GM21423 (cell line): Measurements from ENCODE around the gene FMN2.

ENCODE experiments used
- ATAC-seq: cut with Tn5 transposase; IDR thresholded peaks from one replicate; pipeline ENCODE4 v1.9.1; 2021; ENCODE audit warnings: mild to moderate bottlenecking, moderate library complexity; ENCODE audit not compliant: unreplicated experiment

The FMN2 gene

DNA sequence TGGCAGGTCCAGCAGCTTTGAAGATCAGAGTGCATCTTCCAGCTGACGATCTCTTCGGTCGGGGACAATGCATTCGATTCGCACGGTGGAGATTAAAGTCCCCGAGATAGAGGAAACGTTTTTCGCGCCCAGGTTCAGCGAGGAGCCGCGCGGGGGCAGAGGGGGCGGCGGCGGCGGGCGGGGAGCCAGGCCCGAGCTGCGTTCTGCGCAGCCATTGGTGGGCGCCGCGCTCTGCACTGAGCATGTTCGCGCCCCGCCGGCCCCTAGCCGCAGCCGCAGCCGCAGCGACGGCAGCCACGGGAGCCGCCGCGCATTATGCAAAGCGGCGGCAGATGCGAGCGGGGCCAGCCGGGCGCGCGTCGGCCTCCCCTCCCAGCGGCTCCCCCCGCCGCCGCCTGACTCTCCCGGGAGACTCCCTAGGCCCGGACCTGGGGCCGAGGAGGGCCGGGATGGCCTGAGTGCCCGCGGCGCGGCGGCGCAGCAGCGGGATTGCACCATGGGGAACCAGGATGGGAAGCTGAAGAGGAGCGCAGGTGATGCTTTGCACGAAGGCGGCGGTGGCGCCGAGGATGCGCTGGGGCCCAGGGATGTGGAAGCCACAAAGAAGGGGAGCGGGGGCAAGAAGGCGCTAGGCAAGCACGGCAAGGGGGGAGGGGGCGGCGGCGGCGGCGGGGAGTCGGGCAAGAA, at the start of gene FMN2:
Gene FMN2, plus strand, starts transcription at position 270 of the 687 bp plus-strand sequence. Its CDS starts 227 bp downstream, at position 497.
- ATAC-seq, result no peak

GRCh38 chr1:240044620-240045019, 47.1 kb upstream of the FMN2 start:
- ATAC-seq, result no peak

DNA sequence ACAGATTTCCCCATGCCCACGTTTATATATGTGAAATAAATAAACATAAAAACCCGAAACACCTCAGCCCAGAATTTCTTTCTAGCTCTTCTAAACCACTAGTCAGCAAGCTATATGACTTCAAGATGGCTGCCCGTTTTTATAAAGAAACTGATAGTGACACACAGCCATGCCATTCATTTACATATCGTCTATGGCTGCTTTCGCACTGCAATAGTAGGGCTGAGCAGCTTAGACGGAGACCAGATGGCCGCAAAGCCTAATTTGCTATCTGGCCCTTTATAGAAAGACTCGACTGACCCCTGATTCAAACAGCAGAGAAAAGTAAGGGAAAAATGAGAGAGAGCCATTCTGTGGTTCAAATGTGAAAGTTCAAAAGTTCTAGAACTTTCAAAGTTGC, 45.7 kb upstream of the FMN2 start:
- no peak for ATAC-seq

- ATAC-seq, result no peak
Measured at GRCh38 chr1:240054109-240054701, 37.5 kb upstream of the FMN2 start.

DNA sequence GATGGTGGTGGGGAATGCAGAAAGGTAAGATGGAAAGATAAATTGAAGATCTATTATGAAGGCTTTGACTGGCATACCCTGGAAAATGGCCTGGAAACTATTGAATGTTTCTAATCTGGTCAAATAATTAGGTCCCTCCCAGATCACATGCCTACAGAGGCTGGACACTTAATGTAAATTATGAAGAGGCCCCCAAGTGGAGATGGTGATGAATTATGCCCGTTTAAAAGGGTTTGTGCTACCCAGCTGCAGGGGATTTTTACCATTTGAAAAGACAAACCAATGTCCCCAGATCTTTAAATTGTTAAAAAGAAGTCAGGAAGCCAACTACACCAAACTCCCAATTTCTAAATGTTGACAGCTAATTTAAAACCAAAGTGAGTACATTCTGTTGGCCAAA, 35.7 kb upstream of the FMN2 start:
- ATAC-seq, result no peak

DNA sequence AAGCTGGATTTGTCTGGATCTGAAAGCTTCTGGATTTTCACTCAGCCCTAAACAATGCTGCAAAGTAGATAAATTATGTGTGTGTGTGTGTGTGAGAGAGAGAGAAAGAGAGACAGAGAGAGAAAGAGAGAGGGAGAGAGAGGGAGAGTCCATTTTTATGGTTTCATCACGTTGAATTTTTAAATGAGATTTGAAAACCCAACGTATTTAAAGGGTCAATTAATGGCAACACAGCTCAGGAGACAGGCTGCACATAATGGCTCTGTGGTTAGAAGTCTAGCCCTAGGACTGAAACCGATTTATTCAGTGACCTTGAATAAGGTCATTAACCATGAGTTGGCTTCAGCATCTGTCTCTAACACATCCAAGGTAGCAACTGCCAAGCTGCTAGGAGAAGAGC, 35.3 kb upstream of the FMN2 start:
- ATAC-seq, result no peak

- no peak for ATAC-seq
Measured at GRCh38 chr1:240058049-240058448, 33.6 kb upstream of the FMN2 start.

DNA sequence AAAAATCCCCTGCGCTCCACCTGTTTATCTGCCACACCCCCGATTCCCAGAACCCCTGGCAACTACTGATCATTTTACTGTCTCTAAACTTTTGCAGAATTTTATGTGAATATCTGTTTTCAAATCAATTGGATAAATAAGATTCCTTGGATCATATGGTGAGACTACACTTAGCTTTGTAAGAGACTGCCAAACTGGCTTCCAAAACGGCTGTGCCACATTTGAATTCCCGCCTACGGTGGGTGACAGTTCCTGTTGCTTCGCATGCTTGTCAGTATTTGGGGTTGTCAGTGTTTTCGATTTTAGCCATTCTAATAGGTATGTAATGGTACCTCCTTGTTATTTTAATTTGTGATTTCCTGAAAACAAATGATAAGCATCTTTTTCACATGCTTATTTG, 22.7 kb upstream of the FMN2 start:
- no peak for ATAC-seq

DNA sequence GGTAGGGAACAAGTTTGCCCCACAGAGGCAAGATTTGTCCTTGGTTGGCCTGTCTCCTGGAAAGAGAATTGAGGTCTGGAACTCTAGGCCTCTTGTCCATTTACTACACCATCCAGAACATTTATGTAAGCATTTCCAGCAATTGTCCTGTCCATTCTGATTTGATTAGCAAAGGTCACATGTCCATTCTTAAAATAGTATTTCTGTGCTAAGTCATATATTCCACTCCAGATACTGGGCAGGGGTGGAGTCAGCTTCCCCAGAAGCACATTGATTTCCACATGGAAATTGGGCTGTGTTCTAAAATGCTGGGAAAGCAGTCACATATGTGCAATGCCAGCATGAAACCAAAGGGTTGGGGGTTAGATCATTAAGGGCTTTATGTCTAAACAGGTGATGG, 21.5 kb upstream of the FMN2 start:
- no peak for ATAC-seq

GRCh38 chr1:240073097-240073496, 18.6 kb upstream of the FMN2 start:
- ATAC-seq, result no peak

DNA sequence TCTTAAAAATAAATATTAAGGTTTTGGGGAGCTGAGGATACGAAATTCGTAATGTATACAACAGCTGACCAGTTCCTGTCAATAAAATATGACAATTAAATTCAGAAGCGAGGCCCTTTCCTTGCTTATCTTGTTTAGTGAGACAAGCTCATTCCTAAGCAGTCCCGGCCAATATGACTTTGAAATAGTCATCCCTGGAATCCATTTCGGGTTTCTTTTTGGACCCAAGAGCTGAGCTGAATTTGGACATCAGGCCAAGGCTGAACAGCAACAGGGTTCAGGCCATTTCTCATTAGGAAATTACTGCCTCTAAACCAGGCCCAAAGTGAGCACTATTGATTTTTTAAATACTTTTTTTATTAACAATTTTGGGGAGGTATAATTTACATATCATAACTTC, 17.3 kb upstream of the FMN2 start:
- ATAC-seq, result no peak

- ATAC-seq, result no peak
Measured at GRCh38 chr1:240074908-240075307, 16.8 kb upstream of the FMN2 start.

DNA sequence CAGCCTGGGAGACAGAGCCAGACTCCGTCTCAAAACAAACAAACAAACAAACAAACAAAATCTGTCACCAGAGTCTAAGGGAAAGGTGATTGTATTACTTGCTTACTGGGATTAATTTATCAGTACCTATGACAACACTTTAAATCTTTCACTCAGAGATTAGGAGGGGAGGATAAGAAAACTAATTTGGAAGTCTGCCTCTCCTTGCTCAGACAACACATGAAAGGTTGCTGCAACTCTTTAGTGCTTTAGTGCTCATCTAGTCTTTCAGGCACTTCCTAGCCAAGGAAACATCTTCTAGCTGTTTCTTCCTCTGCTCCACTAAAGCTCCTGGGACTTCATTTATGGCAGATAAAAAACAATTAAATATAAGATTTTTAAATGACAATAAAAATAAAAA, 7.3 kb upstream of the FMN2 start:
- ATAC-seq, result no peak

DNA sequence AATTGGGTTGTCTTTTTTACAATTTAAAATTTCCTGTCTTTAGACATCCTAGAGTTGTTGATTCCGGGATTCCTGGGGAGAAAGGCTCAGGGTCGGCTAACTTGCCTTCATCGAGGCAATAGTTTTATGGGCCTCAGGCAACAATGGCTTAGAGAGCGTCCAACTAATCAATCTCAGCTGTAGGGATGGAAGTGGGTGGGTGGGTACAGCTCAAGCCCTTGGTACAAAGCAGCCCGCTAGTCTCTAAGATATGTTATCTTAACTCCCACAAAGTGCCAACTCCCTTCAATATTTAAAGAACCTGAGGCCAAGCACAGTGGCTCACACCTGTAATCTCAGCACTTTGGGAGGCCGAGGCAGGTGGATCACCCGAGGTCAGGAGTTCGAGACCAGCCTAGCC, 6.9 kb upstream of the FMN2 start:
- no peak for ATAC-seq

GRCh38 chr1:240086726-240087125, 5.0 kb upstream of the FMN2 start:
- no peak for ATAC-seq

DNA sequence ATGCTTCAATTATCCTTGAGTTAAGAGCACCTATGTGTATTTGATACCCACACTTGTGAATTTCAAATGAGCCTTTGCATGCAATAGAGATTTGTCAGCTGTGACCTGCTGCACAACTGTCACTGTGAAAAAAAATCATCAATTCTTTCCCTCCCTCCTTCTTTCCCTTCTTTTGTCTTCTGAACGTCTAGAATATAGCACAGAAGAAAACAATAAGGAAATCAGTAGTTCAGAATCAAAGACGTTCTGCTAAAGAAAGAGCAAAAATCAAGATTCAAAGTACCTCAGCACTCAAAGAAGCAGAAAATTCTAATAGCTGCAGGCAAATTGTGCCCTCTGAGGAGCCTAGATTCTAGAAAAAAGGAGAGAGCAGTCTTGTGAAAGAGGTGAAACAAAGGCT, 1.7 kb upstream of the FMN2 start:
- ATAC-seq, result no peak

DNA sequence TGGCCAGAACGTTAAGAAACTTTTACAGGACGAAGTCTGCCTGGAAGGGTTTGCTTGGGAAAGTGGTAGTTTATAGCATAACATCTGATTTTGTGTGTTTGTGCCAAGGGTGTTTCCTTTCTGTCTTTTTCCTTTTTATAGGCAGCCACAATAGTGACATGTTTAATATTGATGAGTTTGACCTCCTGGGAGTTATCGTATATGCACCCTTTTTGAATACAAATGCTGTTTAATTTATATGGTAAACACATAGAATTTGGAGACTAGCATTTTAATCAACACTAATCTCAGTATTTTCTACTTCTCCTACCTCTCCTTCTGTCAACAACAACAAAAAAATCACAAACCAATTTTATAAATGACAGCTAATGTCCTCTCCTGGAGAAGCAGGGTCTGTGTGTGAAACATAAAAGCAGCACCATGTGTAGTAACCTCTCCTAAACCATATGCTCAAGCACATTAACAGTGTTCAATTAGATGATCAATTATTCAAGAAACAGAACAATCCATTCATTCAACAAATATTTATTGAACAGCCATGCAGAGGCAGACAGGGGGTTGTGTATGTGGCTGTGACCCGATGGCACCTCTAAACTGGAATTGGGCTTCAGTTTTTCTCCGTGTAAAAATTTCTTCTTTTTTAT, 604 bp upstream of the FMN2 start:
- ATAC-seq, result no peak

- ATAC-seq, result no peak
Measured at GRCh38 chr1:240092301-240093119, 827 bp downstream of the FMN2 start.

- no peak for ATAC-seq
Measured at GRCh38 chr1:240093120-240093961, 1.7 kb downstream of the FMN2 start.

- ATAC-seq, result no peak
Measured at GRCh38 chr1:240094041-240094722, 2.5 kb downstream of the FMN2 start.
